Measurements from ENCODE around the gene NGB.

The NGB gene

GRCh38 chr14:77225892-77226557 is 45.0 kb downstream of the NGB start:
- DNase-seq = no peak

GRCh38 chr14:77225254-77225653 is 45.8 kb downstream of the NGB start:
- DNase-seq = no peak

- DNase-seq = no peak
These were observed 46.8 kb downstream of the NGB start for GRCh38 chr14:77224212-77224611.

- no peak for DNase-seq
These were observed 48.3 kb downstream of the NGB start for GRCh38 chr14:77222546-77223225.

GRCh38 chr14:77221241-77221871 is 49.6 kb downstream of the NGB start:
- DNase-seq = peak; percentile 15

GRCh38 chr14:77220246-77221017 is 50.6 kb downstream of the NGB start:
- DNase-seq = no peak

- no peak for DNase-seq
These were observed 51.4 kb downstream of the NGB start for GRCh38 chr14:77219591-77219990.

- DNase-seq = no peak
These were observed 53.5 kb downstream of the NGB start for GRCh38 chr14:77217551-77217950.

Measured in CD4-positive, alpha-beta T cell treated with Interleukin-10 for 1 hour (primary cell).